Activated CD8-positive, alpha-beta memory T cell treated with anti-CD3 and anti-CD28 coated beads, Interleukin-2, amount 50 U/mL, for 4 hours (primary cell): ENCODE data around the gene MICALL1.

Experiments used
- DNase-seq: peaks from one replicate; pipeline ENCODE4 v3.0.0-alpha.2; 2020

Gene MICALL1

DNA sequence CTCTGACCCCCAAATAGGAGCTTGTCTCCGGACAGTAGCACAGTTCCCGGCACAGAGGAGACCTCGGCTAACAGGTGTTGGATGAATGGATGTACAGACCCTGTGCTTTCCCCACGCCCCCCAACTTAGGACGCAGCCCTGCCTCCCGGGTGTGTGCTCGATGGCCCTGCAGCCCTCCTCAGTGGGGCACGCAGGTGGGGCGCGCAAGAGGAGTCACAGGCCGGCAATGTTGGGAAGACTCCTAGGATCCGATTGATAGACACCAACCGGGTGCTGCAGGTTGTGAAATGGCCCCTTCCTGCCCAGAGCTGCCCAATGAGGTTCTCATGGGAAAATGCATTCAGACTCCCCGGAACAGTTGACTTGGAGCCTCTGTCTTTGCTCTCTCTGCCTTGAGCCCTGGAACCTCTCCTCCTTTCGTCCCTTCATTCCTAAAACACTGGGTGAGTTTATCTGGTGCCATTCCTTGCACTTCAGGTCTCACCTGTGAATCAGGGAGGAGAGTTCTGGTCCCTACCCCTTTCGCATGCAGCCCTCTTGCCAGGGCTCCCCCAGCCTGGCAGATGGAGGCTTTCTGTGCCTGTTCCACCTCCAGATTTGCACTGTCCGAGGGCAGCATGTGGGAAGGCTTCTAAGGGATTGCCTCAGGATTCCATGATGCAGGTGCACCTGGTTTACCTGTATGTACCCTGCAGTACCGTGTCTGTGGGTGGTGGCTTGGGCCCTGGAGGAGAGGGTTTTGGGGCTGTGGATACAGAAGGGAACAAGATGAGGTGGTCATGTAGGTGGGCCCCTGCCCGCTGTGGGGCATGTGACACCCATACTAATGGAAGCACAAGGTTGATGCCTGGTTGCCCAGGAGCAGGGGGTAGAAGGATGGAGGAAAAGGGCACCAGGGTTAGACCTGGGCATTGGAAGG lies 1.2 kb downstream of the MICALL1 start:
- DNase-seq: no peak

DNA sequence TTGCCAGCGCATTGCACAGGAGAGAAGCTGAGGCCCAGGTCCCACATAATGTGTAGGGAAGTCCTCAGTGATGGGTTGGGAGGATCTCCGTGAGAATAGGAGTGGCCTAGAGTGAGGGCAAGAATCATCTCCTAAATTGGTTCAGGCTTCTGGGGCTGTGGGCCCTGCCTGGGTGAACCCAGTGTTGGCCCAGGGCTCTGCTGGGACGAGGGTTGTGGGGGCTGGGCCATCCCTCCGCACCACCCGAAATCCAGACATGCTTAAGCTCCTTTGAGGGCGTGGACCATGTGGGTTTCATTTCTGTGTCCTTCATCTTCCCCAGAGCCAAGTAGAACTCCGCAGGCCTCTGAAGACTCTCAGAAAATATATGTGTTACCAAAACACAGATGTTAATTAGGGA lies 3.7 kb downstream of the MICALL1 start:
- DNase-seq: no peak

DNA sequence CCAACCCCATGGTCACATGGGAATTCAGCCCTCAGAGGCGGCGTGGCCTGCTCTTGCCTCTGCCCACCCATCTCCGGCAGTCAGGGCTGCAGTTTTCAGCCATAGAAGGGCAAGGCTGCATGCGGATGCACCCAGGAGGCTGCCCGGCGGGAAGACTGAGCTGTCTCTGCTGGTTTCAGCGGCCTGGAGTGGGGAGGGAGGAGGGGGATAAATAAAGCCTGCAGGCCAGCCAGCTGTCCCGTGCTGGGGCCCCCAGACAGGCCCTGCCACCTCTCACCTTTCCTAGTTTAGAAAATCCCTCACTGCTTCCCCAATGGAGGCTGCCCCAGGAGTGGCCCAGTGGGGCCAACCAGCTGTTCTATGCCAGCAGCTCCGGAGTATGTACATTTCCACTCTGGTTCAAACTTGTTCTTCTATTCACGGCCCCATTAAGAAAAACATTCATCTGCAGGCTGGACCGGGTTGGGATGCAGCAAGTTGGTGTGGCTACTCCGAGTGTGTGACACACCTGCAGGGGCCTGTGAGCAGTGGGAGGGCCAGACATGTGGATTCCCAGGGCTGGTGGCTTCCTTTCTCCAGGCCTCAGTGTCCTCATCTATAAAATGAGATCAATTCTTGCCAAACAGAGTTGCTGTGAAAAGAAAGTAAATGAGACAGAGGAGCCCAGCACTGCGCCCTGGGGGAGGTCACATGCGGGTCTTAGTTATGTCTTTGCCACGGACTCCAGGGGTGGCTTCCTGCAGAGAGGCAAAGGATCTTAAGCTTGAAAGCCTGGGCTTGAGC lies 5.0 kb downstream of the MICALL1 start:
- no peak for DNase-seq

DNA sequence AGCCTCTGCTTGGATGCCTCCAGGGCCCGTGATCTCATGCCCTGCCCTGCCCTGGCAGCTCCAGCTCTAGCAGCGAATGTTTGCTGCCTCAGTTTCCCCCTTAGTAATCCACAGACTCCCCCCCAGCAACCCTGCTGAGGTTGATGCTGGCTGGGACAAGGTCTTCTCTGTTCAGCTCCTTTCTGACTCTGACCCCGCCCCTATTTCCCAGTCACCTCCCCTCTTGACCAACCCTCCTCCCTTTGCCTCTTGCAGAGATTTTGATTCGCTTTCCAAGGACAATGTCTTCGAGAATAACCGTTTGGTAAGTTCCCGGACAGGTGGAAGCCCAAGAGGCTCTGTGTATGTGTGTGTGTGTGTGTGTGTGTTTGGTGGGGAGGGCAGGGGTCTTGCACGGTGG lies 5.6 kb downstream of the MICALL1 start:
- no peak for DNase-seq

DNA sequence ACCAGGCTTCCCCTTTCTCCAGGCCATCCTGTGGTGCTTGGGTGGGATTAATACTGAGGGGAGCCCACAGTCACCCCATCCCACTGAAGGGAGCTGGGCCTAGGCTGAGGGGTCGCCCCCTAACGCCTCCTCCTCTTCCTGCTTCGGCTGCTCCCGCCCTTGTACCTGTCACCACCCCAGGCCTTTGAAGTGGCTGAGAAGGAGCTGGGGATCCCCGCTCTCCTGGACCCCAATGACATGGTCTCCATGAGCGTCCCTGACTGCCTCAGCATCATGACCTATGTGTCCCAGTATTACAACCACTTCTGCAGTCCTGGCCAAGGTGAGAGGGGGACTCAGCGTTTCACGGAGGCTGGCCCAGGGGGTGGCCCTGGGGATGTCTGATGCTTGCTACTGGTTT lies 6.1 kb downstream of the MICALL1 start:
- no peak for DNase-seq

DNA sequence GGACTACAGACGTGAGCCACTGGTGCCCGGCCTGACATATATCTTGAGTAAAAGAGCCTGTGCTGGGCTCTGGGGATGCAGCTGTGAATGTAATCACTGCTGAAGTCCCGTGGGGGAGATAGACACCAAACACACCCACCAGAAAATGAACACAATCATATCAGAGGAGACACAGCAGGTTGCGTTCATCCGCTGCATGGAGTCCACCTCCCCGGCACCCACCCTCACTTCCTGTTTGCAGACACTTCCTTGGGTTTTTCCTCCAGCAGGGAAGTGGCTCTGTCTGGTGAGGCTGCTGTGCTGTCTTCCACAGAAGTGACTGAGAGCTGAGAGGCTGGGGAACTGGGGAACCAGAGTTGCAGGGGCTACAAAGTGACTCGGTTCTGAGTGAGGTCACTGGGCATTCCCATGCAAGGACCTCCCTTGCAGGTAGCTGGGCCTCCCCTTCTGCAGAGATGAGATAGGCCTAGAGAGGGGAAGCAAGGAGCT lies 7.2 kb downstream of the MICALL1 start:
- DNase-seq: no peak

DNA sequence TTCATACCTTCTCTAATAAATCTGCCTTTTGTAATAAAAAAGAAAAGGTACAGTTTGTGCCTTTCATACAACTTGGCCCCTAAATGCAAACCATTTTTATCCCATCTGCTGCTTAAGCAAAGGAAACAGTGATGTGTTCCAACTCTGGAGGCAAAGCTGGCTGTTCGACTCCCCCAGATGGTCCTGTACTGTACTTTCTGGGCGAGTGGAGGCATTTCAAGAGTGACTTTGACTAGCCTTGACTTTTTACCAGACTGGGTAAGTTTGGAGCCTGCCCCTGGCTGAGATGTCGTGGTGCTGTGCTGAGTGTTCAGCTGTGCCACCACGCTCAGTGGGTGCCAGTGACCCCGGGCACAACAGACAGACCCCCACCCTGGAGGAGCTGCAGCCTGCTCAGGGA lies 10.2 kb downstream of the MICALL1 start:
- no peak for DNase-seq

DNA sequence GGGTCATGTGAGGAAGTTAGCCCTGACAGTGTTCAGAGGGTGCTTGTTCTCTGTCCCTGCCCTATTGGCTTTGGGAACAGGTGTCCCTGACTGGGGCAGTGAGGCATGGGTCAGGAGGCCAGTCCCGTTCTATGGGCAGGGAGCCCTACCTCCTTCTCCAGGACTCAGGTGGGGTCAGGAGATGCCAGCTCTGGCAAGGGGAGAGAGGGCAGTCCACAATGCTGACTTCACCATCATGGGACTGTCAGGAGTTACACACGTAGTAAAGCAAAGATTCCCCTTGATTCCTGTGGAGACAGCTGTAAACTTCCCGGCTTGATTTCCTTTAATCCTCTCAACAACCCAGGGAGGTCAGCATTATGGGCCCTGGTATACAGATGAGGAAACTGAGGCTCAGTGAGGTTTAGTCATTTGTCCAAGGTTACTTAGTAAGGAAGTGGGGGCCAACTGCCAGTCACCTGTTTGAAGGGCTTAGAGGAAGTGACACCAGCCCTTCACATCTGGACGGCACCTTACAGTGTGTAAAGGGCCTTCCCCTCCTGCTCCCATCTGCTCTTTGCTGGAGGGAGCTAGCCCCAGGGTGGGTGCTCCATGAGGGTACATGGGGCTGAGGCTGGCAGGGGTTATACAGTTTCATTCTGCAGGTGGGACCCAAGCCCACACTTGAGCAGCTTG lies 11.9 kb downstream of the MICALL1 start:
- DNase-seq: no peak

DNA sequence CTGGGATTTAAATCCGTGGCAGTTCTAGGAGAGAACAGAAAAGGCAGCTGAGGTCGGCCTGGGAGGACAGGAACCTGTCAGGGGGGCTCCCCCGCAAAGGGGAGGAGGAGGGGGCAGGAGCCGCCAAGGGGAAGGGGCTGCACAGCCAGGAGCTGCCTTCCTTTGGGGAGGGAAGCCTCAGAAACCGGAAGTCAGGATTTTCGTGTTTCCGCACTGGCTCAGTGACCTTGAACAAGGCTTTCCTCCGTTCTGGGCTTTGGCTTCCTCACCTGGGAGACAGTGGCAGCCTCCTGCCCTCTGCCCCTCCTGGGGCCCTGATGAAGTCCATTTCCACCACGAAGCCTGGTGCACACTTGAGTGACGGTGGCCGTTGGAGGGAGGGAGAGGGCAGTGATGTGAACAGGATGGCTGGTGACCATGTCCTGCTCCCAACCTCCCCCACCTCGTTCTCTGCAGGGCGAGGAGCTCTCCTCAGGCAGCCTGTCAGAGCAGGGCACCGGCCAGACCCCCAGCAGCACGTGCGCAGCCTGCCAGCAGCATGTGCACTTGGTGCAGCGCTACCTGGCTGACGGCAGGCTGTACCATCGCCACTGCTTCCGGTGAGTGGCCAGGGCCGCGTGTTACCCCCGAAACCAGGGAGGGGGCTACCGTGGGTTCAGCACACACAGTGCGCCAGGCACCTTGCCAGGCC lies 12.6 kb downstream of the MICALL1 start:
- no peak for DNase-seq

DNA sequence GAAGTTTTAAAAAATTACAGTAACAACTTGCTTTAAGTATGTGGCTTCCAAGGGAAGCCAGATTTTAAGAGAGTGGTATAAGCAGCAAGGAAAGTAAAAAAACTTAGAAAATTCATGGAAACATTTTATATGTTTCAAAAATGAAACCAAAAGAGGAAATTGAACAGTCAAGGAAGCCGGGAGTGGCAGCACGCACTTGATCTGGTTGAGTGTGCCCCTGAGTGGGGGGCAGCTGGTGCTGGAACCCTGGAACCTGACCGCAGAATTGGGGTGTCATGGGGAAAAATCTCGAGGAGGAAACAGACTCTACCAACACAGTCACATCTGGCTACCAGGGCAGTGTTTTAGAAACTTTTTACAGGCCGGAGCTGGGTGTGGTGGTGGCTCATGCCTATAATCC lies 14.0 kb downstream of the MICALL1 start:
- no peak for DNase-seq

DNA sequence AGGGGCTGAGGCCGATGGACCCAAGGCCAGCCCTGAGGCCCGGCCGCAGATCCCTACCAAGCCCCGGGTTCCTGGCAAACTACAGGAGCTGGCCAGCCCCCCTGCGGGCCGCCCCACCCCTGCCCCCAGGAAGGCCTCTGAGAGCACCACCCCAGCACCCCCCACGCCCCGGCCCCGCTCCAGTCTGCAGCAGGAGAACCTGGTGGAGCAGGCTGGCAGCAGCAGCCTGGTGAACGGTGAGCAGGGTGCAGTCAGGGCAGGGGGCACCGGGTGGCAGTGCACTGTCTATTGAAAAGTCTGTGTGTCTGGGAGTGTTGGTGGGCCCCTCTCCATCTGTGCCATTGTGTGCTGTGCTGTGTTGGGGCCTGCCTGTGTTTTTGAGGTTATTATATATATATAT lies 16.1 kb downstream of the MICALL1 start:
- no peak for DNase-seq

DNA sequence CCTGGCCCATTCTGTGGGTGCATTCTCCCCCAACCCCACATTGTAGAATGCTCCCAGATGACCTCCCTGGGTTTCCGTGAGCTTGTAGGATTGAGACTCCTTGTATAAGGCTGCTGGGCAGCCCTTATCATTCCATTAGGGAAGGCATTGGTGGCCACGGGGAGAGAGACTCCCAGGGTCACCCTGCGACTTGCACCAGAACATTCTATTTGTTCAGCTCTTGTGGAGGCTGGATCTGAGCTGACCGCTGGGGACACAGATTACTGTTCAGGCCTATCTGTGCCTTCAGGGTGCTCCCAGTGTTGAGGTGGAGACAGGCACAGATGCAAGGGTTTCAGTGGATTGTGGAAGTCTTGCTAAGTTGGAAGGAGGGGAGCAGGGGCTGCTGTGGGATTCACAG lies 17.8 kb downstream of the MICALL1 start:
- no peak for DNase-seq

DNA sequence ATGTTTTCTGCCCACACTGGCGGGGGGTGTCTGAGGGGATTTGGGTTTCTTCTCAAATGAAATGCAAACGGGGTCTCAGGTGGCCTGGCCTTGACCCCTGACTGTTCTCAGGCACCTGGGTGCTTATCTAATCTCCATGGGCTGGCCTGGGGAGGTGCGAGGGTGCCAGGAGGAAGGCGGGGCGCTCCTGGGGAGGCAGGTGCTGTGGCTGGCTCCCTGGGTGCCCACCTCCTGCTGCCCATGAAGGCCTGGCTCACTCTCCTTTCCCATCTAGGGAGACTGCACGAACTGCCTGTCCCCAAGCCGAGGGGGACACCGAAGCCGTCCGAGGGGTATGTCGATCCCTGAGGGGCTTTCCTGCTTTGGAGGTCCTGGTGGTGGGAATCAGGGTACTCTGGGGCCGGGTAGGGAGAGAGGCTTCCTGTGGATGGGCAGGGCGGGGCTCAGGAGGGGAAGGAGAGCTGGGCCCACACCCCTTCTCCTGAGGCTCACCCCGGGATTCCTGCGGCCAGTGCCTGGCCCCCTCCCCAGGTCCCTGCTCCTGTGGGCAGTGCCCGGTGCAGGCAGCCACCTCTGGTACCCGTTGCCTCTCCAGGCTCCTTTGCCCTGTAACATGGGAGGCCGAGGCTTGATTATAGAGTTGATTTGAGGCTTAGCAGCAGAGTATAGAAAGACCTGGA lies 18.4 kb downstream of the MICALL1 start:
- no peak for DNase-seq

DNA sequence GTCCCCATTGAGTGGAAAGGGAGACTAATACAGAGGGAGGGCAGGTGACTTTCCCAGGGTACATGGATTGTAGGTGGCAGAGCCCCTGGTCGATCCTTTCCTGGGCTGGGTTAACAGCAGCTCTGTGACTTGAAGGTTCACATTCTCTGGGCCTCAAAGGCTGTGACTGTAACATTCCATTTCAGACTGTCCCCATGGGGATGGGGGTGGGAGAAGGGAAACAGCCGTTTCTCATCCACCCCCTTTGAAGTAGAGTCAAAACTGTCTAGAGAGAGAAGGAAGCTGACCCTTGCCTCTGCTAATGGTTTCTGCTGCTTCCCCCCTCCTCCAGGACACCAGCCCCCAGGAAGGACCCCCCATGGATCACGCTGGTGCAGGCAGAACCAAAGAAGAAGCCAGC lies 19.2 kb downstream of the MICALL1 start:
- DNase-seq: no peak

DNA sequence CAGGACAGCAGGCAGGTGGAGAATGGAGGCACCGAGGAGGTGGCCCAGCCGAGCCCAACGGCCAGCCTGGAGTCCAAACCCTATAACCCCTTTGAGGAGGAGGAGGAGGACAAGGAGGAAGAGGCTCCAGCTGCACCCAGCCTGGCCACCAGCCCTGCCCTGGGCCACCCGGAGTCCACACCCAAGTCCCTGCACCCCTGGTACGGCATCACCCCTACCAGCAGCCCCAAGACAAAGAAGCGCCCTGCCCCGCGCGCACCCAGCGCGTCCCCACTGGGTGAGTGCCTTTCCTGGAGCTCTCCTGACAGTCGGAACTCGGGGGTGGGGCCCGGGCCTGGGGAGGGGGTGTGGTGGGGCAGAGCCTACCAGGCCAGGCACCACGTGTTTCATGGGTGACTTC lies 19.7 kb downstream of the MICALL1 start:
- DNase-seq: no peak

DNA sequence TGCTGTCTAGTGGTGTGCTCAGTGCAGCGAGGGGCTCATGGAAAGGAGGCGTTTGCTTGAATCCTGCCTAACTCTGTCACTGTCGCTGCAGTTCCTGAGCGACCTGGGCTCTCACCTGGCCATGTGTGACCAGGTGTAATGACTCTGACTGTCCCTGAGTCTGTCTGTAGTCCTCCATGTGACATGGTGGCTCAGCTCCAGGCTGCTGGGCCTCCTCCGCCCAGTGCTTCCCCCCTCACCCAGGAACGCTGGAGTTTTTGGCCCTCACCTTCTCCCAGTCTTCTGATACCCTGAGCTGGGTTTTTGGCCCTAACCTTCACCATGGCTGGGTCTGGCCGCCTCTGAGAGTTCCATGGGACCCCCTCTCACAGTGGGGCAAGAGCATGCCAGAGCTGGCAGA lies 20.3 kb downstream of the MICALL1 start:
- DNase-seq: no peak

DNA sequence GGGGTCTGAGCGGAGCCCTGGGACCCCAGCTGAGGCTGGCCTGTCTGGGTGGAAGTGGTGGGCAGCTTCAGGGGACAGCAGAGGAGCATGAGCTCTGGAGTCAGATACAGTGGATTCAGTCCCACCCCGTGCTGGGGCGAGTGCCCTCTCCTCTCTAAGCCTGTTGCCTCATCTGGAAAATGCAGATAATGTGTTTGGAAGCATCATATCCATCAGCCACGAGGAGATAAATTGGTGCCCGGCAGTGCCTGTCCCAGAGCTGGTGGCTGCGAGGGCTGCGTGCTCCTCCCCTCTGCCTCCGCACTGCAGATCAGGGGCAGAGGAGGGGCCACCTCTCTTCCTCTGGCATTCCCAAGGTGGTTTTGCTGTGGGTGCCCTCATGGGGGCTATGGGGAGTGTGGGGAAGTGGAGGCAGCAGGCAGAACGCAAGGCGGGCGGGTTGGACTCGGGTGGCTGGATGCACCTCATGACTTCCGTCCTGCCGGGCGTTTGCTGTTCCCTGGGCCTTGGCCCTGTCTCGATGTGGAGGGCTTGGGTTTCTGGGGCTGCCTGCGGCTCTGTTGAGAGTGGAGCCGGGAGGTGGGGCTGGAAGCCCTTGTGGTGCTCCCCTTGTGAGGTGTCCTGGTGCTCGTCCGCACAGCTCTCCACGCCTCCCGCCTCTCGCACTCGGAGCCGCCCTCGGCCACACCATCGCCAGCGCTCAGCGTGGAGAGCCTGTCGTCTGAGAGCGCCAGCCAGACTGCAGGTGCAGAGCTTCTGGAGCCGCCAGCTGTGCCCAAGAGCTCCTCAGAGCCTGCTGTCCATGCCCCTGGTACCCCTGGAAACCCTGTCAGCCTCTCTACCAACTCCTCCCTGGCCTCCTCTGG lies 20.9 kb downstream of the MICALL1 start:
- no peak for DNase-seq

DNA sequence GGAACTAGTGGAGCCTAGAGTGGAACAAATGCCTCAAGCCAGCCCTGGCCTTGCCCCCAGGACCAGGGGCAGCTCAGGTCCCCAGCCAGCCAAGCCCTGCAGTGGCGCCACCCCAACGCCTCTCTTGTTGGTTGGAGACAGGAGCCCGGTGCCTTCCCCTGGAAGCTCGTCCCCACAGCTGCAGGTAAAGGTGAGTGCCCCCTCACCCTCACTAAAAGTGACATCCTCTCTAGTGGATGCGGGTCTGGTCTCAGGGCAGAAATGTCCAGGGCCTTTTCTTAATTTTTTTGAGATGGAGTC lies 21.5 kb downstream of the MICALL1 start:
- DNase-seq: no peak

DNA sequence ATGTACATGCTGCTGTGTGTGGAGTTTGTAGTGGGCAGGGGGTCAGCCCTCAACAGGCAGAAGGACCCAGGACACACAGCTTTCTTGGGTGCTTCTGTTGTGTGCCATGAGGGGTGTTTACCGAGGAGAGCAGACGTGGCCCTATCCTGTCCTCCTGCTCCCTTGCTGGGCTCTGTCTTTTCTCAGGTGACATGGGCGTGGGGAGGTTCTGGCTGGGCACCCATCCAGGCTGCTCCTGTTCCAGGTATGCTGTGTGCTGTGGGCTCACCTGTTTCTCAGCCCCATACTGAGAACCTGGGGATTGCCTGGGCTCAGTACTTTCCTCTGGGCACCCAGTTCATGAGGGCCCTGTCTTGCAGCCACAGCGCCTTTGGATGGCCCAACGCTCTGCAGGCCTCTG lies 23.3 kb downstream of the MICALL1 start:
- no peak for DNase-seq

DNA sequence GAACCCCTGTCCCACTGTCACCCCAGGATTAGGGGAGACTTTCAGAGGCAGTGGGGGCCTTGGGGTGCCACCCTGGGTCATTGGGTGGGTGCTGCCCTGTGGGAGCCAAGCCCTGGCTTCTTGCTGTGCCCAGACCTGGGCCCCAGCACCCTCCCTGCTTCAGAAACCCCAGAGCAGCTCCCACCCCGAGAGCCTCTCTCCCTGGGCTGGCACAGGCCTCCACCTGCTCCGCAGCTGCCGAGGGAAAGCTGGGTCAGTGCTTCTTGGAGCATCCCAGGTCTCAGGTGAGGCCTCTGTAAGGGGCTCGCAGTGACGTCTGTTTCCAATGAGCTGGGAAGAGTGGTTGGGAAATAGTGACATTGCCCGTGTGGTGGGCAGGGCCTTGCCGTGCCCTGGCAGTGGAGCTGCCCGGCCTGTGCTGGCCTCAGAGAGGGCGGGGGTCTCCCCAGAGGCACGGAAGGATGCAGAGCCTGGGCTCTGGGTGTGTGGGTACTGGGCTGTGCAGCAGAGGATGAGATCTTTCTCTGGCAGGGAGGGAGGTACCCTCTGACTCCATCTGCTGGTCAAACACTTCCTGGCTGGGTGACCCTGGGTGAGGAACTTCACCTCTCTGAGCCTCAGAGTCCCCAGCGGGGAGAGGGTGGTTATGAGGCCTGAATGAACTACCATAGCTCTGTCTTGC lies 24.3 kb downstream of the MICALL1 start:
- no peak for DNase-seq

DNA sequence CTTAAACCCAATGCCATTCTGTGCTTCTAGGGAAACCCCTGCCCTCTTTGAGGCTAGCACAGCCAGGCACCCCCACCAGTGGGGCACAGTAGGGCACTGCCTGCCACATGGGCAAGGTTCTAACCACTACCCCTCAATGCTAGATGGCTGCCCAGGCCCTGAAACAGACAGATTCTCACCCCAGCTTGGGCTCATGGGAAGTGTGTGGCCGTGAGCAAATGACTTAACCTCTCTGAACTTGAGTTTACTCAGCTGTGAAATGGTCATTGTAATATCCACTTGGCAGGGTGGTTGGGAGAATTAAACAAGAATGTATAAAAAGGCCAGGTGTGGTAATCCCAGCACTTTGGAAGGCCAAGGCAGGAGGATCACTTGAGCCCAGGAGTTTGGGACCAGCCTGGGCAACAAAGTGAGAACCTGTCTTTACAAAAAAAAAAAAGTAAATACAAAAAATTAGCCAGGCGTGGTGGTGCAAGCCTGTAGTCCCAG lies 24.9 kb downstream of the MICALL1 start:
- no peak for DNase-seq
